GM23248 (cell line): ENCODE data around the gene SHPK.

Experiments used
- EZH2 ChIP-seq: fragments of 200-600 bp; sonication (generic); IDR thresholded peaks from 2 replicates; pipeline ENCODE4 v1.6.1; 2018; ENCODE audit warnings: antibody characterized with exemption, mild to moderate bottlenecking; ENCODE audit not compliant: insufficient read depth, poor library complexity, severe bottlenecking
- EZH2phosphoT487 ChIP-seq: fragments of 200-600 bp; sonication (generic); IDR thresholded peaks from 2 replicates; pipeline ENCODE4 v1.6.1; 2018; ENCODE audit warnings: antibody characterized with exemption, moderate library complexity, mild to moderate bottlenecking, low read depth; ENCODE audit not compliant: insufficient read depth

DNA sequence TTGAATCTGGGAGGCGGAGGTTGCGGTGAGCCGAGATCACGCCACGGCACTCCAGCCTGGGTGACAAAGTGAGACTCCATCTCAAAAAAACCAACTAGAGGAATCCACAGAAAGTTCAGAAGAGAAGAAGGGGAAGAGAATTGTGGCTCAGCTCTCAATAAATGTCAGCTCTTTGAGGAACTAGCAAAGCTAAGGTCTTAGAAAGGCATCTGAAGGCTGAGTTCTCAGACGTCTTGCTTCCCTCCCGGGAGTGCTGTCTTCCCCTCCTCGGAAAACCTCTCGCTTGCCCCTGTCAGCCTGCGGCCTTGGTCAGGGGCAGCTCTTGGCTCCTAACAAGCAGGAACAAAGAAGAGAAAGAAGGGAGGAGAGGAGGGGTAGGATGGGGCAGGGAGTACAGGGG, 5.3 kb downstream of the SHPK start:
- no peak for TF ChIP-seq EZH2
- TF ChIP-seq EZH2phosphoT487, result no peak
